ENCODE results near the gene NCK2. TPM values are rescaled to one million over a fixed set of nuclear protein-coding genes. Genes with fewer than 3 reads are reported as not detected.

The NCK2 gene
- total RNA-seq, 1 experiment from 2014 or later, result 45.4 TPM

DNA sequence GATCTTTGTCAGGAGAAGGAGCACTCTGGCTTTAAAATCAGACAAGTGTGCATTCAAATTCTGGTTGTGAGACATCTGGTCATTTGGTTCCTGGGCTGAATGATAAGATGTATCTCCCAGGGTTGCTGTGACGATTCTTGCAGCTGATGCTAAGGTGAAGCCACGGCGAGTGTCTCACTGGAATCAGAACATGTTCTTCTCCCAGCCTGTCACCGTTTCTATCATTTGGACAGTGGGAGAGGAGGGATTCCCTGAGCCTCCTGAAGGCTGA, 68.3 kb downstream of the NCK2 start:
- Histone ChIP-seq H3K27ac (ENCODE audit: low read length) (no peak overlapping the region), H3K79me2 (ENCODE audit: low read length) (peaks cover 17% of the 10 kb centered on the region; the same call in 1 of the 2 replicates), H3K36me3 (ENCODE audit: low read depth, low read length) (peaks cover 4% of the 10 kb centered on the region; the same call in 1 of the 2 replicates), H3K27me3 (ENCODE audit: low read length) (no peaks in the 10 kb centered on the region), H3K9me2 (replicated peaks; ENCODE audit: low read length) (no peaks in the 10 kb centered on the region), H3K4me3 (ENCODE audit: low read length) (no peak overlapping the region), H3F3A (ENCODE audit: low read length, unreplicated experiment) (no peaks in the 10 kb centered on the region), H3K9me3 (ENCODE audit: low read length) (no peaks in the 10 kb centered on the region), H4K20me1 (ENCODE audit: low read length) (no peaks in the 10 kb centered on the region), H3K4me1 (ENCODE audit: insufficient read depth, low read length) (no peaks in the 10 kb centered on the region), H2AFZ (ENCODE audit: low read length) (no peak overlapping the region), H3K4me2 (ENCODE audit: low read length) (no peak overlapping the region), H3K9ac (ENCODE audit: low read length) (no peak overlapping the region)
- intact Hi-C loops (cut with micrococcal nuclease), result no loop called here
- no TSS peak for BruUV-seq (replicated peaks)
- POLR2A ChIA-PET (ENCODE audit: unreplicated experiment), result no interaction called here
- DNase-seq (no peak), ATAC-seq (no peak)
- CTCF ChIA-PET, result no interaction called here
- TF ChIP-seq EZH2phosphoT487 (IDR thresholded peaks at IDR 0.05; ENCODE audit: borderline replicate concordance, low read length), result no peak
- TF ChIP-seq, protein P1, sequence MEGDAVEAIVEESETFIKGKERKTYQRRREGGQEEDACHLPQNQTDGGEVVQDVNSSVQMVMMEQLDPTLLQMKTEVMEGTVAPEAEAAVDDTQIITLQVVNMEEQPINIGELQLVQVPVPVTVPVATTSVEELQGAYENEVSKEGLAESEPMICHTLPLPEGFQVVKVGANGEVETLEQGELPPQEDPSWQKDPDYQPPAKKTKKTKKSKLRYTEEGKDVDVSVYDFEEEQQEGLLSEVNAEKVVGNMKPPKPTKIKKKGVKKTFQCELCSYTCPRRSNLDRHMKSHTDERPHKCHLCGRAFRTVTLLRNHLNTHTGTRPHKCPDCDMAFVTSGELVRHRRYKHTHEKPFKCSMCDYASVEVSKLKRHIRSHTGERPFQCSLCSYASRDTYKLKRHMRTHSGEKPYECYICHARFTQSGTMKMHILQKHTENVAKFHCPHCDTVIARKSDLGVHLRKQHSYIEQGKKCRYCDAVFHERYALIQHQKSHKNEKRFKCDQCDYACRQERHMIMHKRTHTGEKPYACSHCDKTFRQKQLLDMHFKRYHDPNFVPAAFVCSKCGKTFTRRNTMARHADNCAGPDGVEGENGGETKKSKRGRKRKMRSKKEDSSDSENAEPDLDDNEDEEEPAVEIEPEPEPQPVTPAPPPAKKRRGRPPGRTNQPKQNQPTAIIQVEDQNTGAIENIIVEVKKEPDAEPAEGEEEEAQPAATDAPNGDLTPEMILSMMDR (conservative IDR thresholded peaks at IDR 0.05; ENCODE audit: low read depth, low read length), result no peak

DNA sequence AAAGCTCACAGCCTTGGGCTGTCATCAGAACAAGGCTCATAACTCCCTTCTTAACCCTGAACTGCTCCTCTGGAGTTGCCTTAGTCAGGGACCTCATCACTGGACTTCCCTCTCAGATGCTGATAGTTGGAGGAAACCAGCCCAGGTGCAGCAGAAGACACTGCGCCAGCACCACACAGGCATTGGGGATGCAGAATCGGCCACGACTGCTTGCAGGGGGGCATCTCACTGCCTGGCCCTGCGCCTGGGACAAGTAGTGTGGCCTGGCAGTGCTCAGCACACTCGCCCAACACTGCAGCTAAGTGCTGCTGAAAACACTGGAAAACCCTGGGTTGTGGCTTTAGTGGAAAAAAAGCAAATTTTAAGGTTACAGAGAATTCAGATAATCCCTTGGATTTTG, 68.7 kb downstream of the NCK2 start:
- Histone ChIP-seq H3K27me3 (ENCODE audit: low read length) (no peaks in the 10 kb centered on the region), H3F3A (ENCODE audit: low read length, unreplicated experiment) (no peaks in the 10 kb centered on the region), H3K9me3 (ENCODE audit: low read length) (no peaks in the 10 kb centered on the region), H3K4me2 (ENCODE audit: low read length) (no peak overlapping the region), H3K9me2 (replicated peaks; ENCODE audit: low read length) (no peaks in the 10 kb centered on the region), H3K79me2 (ENCODE audit: low read length) (peaks cover 17% of the 10 kb centered on the region; the same call in 1 of the 2 replicates), H3K27ac (ENCODE audit: low read length) (no peak overlapping the region), H4K20me1 (ENCODE audit: low read length) (no peaks in the 10 kb centered on the region), H3K4me3 (ENCODE audit: low read length) (no peak overlapping the region), H3K9ac (ENCODE audit: low read length) (no peak overlapping the region), H3K36me3 (ENCODE audit: low read depth, low read length) (peaks cover 4% of the 10 kb centered on the region; the same call in 1 of the 2 replicates), H2AFZ (ENCODE audit: low read length) (no peak overlapping the region), H3K4me1 (ENCODE audit: insufficient read depth, low read length) (no peaks in the 10 kb centered on the region)
- intact Hi-C loops (cut with micrococcal nuclease), result no loop called here
- no peak for DNase-seq
- no peak for ATAC-seq
- CTCF ChIA-PET, result no interaction called here
- no TSS peak for BruUV-seq (replicated peaks)
- TF ChIP-seq EZH2phosphoT487 (IDR thresholded peaks at IDR 0.05; ENCODE audit: borderline replicate concordance, low read length) (no peak), EZH2 (IDR thresholded peaks at IDR 0.05; ENCODE audit: low read length, unreplicated experiment) (no peak)
- TF ChIP-seq, protein P1 (conservative IDR thresholded peaks at IDR 0.05; ENCODE audit: low read depth, low read length), result no peak
- POLR2A ChIA-PET (ENCODE audit: unreplicated experiment), result no interaction called here

DNA sequence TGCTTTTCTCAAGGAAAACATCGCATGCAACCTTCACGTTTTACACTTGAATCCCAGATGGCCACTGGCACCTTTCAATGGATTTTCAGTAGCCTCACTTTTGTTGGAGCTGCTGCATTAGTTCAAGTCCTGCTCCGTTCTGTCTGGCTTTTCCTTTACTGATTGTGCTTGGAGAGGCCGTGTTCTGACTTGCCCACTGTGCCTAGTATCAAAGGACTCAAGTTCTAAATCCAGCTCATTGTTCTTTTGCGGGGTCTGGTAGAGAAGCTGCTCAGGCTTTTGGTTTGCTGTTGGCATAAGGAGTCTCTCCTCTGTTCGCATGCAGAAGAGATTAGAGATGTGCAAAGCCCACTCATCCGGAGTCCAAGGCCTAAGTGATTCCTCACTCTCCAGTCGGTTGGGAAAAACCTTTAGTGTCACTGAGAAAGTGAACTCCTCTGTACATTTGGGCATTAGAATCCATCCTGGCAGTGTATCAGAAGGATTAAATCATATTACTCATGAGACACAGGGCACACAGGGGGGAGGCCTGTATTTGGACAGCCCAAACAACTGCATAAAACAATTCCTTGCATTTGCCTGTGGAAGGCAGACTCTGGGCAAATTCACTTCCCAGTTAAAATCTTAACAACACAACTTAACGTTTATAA, 69.7 kb downstream of the NCK2 start:
- no peaks in the 10 kb centered on the region for H3K9me2 ChIP-seq (replicated peaks; ENCODE audit: low read length)
- BruUV-seq (replicated peaks), result no TSS peak
- no peak overlapping the region for H3K4me2 ChIP-seq (ENCODE audit: low read length)
- H3K9me3 ChIP-seq (ENCODE audit: low read length), result no peaks in the 10 kb centered on the region
- CTCF ChIA-PET, result no interaction called here
- H3K27ac ChIP-seq (ENCODE audit: low read length), result no peak overlapping the region
- H2AFZ ChIP-seq (ENCODE audit: low read length), result no peak overlapping the region
- intact Hi-C loops (cut with micrococcal nuclease), result no loop called here
- H3K36me3 ChIP-seq (ENCODE audit: low read depth, low read length), result peaks cover 6% of the 10 kb centered on the region; the same call in 1 of the 2 replicates
- DNase-seq, result no peak
- H3K27me3 ChIP-seq (ENCODE audit: low read length), result no peaks in the 10 kb centered on the region
- H3K9ac ChIP-seq (ENCODE audit: low read length), result no peak overlapping the region
- no peak overlapping the region for H3K4me3 ChIP-seq (ENCODE audit: low read length)
- POLR2A ChIA-PET (ENCODE audit: unreplicated experiment), result no interaction called here
- TF ChIP-seq, protein P1 (conservative IDR thresholded peaks at IDR 0.05; ENCODE audit: low read depth, low read length), result no peak
- TF ChIP-seq EZH2 (IDR thresholded peaks at IDR 0.05; ENCODE audit: low read length, unreplicated experiment) (no peak), EZH2phosphoT487 (IDR thresholded peaks at IDR 0.05; ENCODE audit: borderline replicate concordance, low read length) (no peak)
- H4K20me1 ChIP-seq (ENCODE audit: low read length), result no peaks in the 10 kb centered on the region
- H3F3A ChIP-seq (ENCODE audit: low read length, unreplicated experiment), result no peaks in the 10 kb centered on the region
- H3K79me2 ChIP-seq (ENCODE audit: low read length), result peaks cover 17% of the 10 kb centered on the region; the same call in 1 of the 2 replicates
- no peaks in the 10 kb centered on the region for H3K4me1 ChIP-seq (ENCODE audit: insufficient read depth, low read length)
- no peak for ATAC-seq
